AG09319 (cell line): ENCODE measurements around the gene WIPF1.
A peak's percentile ranks its signal among the peaks of the same experiment; 100 is the strongest.

Experiments used
- DNase-seq: peaks from one replicate; pipeline ENCODE4 v3.0.0-alpha.2; 2010; ENCODE audit warnings: low read depth; ENCODE audit errors: extremely low read depth
- TF ChIP-seq, protein P1 (sequence below): IDR thresholded peaks from 2 replicates; pipeline ENCODE4 v1.5.1; 2011; ENCODE audit warnings: low read depth, mild to moderate bottlenecking, inconsistent platforms, low read length, moderate library complexity

WIPF1 gene

DNA sequence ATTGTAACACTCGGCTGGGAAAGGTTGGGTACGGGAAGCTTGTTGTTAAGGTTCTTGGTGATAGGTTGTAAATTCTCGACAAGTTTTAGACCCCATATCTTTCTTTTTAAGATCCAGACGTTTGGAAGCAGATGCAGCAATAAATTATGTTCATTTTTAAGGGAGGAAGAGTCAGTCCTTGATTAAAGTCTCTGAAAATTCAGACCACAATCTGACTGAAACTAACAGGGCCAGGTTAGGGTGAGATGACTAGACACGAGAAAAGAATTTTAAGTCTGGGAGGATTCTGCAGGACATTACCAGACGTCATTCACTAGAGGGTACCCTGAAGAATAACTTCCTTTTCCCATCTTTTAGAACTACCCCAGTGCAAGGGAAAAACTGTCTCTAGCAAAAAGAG lies 16.1 kb downstream of the WIPF1 start:
- no peak for DNase-seq
- TF ChIP-seq, protein P1, sequence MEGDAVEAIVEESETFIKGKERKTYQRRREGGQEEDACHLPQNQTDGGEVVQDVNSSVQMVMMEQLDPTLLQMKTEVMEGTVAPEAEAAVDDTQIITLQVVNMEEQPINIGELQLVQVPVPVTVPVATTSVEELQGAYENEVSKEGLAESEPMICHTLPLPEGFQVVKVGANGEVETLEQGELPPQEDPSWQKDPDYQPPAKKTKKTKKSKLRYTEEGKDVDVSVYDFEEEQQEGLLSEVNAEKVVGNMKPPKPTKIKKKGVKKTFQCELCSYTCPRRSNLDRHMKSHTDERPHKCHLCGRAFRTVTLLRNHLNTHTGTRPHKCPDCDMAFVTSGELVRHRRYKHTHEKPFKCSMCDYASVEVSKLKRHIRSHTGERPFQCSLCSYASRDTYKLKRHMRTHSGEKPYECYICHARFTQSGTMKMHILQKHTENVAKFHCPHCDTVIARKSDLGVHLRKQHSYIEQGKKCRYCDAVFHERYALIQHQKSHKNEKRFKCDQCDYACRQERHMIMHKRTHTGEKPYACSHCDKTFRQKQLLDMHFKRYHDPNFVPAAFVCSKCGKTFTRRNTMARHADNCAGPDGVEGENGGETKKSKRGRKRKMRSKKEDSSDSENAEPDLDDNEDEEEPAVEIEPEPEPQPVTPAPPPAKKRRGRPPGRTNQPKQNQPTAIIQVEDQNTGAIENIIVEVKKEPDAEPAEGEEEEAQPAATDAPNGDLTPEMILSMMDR = no peak

DNA sequence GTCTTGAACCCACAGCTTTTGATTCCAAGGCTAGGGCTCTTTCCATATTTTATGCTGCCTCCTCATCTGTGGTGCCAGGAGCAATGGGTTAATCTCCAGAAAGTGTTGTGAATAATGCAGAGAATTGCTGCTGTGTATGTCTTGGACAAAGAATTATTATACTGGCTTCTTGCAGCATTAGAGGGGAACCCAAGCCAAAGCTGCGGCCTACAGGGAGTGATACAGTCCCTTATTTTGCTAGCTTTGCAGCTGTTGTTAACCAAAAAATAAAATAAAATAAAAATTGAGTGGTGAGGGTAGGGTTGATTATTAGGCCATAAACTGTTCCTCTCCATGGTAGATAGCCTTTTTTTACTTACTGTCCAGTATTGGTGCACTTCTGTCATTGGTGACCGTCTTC lies 16.7 kb downstream of the WIPF1 start:
- no peak for DNase-seq
- TF ChIP-seq, protein P1 = no peak

DNA sequence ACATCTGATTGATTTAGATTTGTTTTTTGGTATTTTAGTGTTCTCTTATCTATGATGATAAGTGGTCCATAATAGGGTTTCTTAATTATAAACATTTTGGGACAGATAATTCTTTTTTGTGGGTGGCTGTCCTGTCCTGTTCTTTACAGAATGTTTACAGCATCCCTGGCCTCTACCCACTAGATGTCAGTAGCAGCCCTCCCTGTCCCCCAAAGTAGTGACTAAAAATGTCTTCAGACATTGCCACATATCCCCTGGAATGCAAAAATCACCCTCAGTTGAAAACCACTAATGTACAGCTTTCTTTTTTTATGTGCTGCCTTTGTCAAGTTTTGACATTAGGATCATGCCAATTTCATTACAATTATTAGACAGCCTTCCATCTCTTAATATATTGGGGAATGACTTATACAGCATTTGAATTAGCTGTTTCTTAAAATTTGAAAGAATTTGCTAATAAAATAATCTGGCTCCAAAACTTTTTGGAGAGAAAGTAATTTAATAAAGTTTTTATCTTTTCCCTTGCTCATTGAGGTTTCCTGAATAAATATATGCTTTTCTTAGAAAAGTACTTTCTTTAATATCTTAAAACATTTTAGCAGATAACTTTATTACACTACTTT lies 19.5 kb downstream of the WIPF1 start:
- TF ChIP-seq, protein P1 = peak; percentile 77
- peak; percentile 34 for DNase-seq

DNA sequence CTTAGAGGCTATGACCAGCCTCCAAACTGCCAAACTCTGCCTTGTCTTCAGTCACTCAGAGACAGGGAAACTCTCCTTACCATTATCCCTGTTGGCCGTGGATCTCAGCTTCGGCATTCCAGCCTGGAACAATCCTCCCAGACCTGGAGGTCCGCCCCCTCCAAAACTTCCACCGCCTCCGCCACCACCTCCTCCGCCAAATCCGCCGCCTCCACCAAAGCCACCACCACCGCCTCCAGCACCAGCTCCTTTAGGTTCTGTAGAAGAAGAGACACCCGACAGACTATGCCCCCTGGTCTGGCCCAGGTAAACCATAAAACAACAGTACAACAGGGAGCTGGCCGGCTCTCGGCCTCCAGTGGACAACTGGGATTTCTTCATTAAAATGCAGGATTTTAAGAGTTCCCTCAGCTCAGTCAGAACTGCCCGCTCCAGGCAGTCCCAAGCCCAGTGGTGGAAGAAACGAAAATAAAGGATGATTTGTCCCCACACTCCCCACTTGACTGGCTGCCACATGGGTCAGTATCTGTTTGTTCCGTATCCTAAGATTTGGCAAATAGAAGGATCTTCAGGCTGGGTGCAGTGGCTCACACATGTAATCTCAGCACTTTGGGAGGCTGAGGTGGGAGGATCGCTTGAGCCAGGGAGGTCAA lies 22.4 kb downstream of the WIPF1 start:
- DNase-seq = no peak
- TF ChIP-seq, protein P1 = no peak

DNA sequence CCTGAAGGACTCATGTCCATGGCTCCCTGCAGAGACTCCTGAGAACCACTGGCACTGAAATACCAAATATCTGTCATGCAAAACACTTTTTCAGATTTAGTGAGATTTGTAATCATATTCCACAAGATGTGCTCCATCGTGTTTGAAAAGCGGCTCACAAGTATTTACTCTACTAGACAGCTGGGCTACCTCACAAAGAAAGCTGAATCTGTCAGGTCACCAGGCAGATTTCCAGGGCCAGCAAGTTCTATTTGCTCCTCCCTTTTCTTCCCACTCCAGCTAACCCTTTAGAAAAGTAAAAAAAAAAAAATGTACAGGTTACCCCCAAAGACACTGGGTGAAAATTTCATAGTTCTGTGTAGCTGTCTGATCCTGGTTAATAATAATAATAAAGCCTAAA lies 22.9 kb downstream of the WIPF1 start:
- TF ChIP-seq, protein P1 = no peak
- no peak for DNase-seq

DNA sequence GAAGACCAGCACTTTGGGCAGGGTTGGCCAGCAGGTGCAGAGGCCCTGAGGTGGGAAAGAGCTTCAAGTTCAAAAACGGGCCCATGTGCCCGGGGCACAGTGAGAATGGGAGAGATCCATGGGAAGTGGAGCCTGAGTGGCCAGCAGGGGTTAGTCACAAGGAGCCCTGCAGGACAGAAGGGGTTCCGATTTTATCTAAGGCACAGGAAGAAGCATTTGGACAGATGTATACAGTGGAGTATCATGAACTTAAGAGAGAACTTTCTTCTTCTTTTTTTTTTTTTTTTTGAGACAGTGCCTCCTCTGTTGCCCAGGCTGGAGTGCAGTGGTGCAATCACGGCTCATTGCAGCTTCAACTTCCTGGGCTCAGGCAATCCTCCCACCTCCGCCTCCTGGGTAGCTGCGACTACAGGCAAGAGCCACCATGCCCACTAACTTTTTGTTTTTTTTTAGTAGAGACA lies 24.0 kb downstream of the WIPF1 start:
- DNase-seq = no peak
- TF ChIP-seq, protein P1 = no peak

DNA sequence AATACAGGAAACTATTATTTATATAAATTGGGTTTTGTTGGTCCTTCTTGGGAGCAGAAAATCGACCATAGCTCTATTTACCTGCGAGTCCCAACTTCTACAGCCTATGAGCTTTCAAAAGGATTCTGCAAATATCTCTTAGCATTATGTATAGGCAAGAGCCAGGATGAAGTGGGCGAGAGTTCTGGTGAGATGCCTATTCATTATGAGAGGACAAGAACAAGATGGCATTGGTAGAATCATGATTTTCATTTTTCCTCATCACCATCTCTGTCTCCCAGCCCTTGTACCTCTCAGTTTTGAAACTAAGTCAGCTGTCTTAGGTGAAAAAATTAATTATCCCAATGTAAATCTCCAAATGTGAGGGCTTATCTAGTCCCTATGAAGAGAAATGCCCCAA lies 25.0 kb downstream of the WIPF1 start:
- DNase-seq = no peak
- TF ChIP-seq, protein P1 = no peak
